BE2C (cell line): Measurements from ENCODE around the gene ADGRV1.
A peak's percentile ranks its signal among the peaks of the same experiment; 100 is the strongest.
"Not testable (repeated sequence)": the region's sequence is repeated elsewhere in the genome, so short reads cannot be mapped to it uniquely, and the experiment has no call there.

Experiments
- DNase-seq: peaks from one replicate; pipeline ENCODE4 v3.0.0-alpha.2; 2020
- H3K27me3 ChIP-seq: fragments of 250-450 bp; sonication (Bioruptor Pico); 2 replicates; pipeline ENCODE4 v1.5.1; 2020; ENCODE audit warnings: mild to moderate bottlenecking
- H3K36me3 ChIP-seq: fragments of 250-450 bp; sonication (Bioruptor Pico); 2 replicates; pipeline ENCODE4 v1.5.1; 2020; ENCODE audit warnings: mild to moderate bottlenecking
- H3K4me1 ChIP-seq: fragments of 250-450 bp; sonication (Bioruptor Pico); 2 replicates; pipeline ENCODE4 v1.5.1; 2020
- H3K4me3 ChIP-seq: 2 replicates; pipeline ENCODE4 v1.5.1; 2011; ENCODE audit warnings: low read depth, low read length
- H3K9me3 ChIP-seq: fragments of 250-450 bp; sonication (Bioruptor Pico); 2 replicates; pipeline ENCODE4 v1.5.1; 2020
- TF ChIP-seq, protein P1 (sequence below): IDR thresholded peaks from 2 replicates; pipeline ENCODE4 v1.5.1; 2012; ENCODE audit warnings: mild to moderate bottlenecking, low read depth, low read length

ADGRV1 gene

DNA sequence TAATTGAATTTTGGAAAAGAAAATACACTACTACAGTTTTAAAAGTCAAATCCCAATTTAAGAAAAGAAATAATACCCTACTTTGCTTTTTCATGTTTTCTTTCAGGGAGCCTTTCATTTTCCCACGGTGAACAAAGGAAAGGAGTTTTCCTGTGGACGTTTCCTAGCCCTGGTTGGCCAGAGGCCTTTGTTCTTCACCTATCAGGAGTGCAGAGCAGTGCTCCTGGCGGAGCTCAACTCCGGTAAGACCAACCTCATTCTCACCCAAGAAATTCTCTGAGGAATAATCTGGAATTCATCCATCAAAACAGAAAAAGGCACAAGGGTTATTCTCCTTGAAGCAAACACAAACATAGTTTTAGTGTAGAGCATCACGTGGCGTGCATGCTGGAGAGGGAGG is 248.9 kb downstream of the ADGRV1 start:
- H3K4me1 ChIP-seq = no peaks in the 10 kb centered on the region
- H3K9me3 ChIP-seq = no peaks in the 10 kb centered on the region
- H3K27me3 ChIP-seq = peaks cover 7% of the 10 kb centered on the region
- TF ChIP-seq, protein P1, sequence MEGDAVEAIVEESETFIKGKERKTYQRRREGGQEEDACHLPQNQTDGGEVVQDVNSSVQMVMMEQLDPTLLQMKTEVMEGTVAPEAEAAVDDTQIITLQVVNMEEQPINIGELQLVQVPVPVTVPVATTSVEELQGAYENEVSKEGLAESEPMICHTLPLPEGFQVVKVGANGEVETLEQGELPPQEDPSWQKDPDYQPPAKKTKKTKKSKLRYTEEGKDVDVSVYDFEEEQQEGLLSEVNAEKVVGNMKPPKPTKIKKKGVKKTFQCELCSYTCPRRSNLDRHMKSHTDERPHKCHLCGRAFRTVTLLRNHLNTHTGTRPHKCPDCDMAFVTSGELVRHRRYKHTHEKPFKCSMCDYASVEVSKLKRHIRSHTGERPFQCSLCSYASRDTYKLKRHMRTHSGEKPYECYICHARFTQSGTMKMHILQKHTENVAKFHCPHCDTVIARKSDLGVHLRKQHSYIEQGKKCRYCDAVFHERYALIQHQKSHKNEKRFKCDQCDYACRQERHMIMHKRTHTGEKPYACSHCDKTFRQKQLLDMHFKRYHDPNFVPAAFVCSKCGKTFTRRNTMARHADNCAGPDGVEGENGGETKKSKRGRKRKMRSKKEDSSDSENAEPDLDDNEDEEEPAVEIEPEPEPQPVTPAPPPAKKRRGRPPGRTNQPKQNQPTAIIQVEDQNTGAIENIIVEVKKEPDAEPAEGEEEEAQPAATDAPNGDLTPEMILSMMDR = no peak
- no peak for DNase-seq
- no peak overlapping the region for H3K4me3 ChIP-seq
- H3K36me3 ChIP-seq = no peaks in the 10 kb centered on the region

DNA sequence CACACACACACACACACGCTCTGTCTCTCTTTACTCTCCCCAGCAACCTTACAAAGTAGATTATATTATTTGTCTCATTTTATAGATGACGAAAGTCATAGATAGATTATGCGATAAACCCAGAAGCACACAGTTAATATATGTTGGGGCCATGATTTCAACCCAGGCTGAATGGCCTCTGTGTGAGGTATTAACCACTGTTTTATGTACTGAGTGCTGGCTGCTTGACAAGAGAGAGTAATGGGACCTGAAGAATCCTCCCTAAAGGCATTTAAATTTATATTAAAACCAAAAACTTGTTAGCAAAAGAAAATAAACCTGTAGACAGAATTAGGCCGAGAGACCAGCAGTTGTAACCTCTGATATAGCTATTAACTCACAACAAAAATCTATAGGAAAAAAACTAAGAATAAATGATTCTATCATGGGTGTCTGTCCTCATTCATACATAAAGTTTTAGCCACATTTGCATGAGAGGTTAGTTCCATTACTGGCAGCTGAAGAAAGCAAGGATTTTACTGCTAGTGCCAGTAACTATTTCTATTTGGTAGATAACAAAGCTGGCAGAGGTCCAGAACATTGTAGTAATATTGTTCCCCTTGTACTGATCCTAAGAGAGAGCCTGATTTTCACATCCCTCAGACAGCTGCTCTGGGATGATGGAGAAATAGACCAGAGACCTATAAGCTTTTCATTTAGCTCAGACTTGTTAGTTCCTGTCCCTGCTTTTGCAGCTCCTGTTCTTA is 250.9 kb downstream of the ADGRV1 start:
- TF ChIP-seq, protein P1 = no peak
- peaks cover 7% of the 10 kb centered on the region for H3K27me3 ChIP-seq

DNA sequence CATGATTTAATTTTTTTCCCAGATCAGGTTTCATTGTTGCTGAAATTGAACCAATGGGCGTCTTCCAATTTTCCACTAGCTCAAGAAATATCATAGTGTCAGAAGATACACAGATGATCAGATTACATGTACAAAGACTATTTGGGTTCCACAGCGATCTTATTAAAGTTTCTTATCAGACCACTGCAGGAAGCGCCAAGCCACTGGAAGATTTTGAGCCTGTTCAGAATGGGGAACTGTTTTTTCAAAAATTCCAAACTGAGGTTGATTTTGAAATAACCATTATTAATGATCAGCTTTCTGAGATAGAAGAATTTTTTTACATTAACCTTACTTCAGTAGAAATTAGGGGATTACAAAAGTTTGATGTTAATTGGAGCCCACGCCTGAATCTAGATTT is 251.6 kb downstream of the ADGRV1 start:
- no peak for DNase-seq
- no peaks in the 10 kb centered on the region for H3K36me3 ChIP-seq
- TF ChIP-seq, protein P1 = no peak
- H3K27me3 ChIP-seq = peaks cover 7% of the 10 kb centered on the region
- no peak overlapping the region for H3K4me3 ChIP-seq
- H3K4me1 ChIP-seq = no peaks in the 10 kb centered on the region
- no peaks in the 10 kb centered on the region for H3K9me3 ChIP-seq

More for the DNA sequence above, 250.9 kb downstream of the ADGRV1 start:
- DNase-seq = peak; percentile 30
- no peak overlapping the region for H3K4me3 ChIP-seq
- no peaks in the 10 kb centered on the region for H3K4me1 ChIP-seq
- no peaks in the 10 kb centered on the region for H3K9me3 ChIP-seq
- no peaks in the 10 kb centered on the region for H3K36me3 ChIP-seq

DNA sequence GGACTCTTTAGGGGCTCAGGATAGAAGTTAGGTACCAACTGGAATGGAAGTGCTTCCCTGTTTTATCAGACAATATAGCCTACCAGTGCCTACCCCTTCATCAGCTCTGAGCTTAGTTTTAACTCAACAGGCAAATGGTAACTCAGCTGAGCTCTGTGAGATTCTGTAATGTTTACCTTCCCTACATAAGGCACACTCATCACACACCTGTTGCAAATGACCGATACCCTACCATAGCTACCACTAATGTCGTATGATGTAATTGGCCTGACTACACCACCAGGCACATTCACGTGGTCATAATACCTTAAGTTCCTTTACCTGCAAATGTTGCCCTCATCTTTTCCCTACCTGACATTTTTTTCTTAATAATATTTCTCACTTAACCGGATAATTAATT is 254.8 kb downstream of the ADGRV1 start:
- no peaks in the 10 kb centered on the region for H3K9me3 ChIP-seq
- no peak for DNase-seq
- H3K4me1 ChIP-seq = no peaks in the 10 kb centered on the region
- H3K36me3 ChIP-seq = no peaks in the 10 kb centered on the region
- TF ChIP-seq, protein P1 = no peak
- no peaks in the 10 kb centered on the region for H3K27me3 ChIP-seq
- H3K4me3 ChIP-seq = no peak overlapping the region

DNA sequence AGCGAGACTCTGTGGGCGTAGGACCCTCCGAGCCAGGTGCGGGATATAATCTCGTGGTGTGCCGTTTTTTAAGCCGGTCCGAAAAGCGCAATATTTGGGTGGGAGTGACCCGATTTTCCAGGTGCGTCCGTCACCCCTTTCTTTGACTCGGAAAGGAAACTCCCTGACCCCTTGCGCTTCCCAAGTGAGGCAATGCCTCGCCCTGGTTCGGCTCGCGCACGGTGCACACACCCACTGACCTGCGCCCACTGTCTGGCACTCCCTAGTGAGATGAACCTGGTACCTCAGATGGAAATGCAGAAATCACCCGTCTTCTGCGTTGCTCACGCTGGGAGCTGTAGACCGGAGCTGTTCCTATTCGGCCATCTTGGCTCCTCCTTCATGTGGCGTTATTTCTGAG is 263.5 kb downstream of the ADGRV1 start:
- not testable (repeated sequence) for H3K4me3 ChIP-seq, H3K9me3 ChIP-seq, H3K27me3 ChIP-seq, H3K36me3 ChIP-seq, H3K4me1 ChIP-seq, DNase-seq

DNA sequence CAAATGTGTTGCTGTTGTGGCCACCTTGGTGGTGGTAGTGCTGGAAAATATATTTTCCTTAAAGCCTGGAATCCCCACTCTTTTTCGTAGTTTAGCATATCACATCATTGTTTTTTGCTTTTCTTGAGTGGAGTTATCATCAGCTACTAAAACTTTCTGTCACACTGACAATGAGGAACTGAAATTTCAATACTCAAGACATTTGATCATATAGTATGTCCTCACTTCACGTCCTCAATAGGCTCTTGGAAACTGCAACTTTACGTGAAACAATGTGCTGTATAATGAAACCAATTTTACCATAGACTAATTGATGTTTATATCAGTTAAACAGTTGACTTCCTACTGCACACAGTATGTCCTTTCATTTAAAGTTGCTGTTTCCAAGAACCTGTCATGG is 265.8 kb downstream of the ADGRV1 start:
- peaks cover 6% of the 10 kb centered on the region for H3K27me3 ChIP-seq
- no peak for DNase-seq
- H3K4me1 ChIP-seq = no peaks in the 10 kb centered on the region
- no peaks in the 10 kb centered on the region for H3K36me3 ChIP-seq
- TF ChIP-seq, protein P1 = no peak
- no peak overlapping the region for H3K4me3 ChIP-seq
- H3K9me3 ChIP-seq = no peaks in the 10 kb centered on the region
